ENCODE results near the gene GTSF1L. TPM values are rescaled to one million over a fixed set of nuclear protein-coding genes. Genes with fewer than 3 reads are reported as not detected.

Gene GTSF1L
- total RNA-seq, 2 experiments from 2014 or later, result not detected

- POLR2A ChIA-PET, result no interaction called here
- intact Hi-C loops (cut with micrococcal nuclease), result no loop called here
- Mint-ChIP-seq H3K4me1 (ENCODE audit: low read depth) (peaks cover 6% of the 10 kb centered on the region), H3K4me3 (no peak overlapping the region), H3K9me3 (no peaks in the 10 kb centered on the region), H3K27ac (no peak overlapping the region), H3K36me3 (ENCODE audit: low read depth) (peaks cover 44% of the 10 kb centered on the region), H3K27me3 (no peaks in the 10 kb centered on the region)
- TF ChIP-seq, protein P1, sequence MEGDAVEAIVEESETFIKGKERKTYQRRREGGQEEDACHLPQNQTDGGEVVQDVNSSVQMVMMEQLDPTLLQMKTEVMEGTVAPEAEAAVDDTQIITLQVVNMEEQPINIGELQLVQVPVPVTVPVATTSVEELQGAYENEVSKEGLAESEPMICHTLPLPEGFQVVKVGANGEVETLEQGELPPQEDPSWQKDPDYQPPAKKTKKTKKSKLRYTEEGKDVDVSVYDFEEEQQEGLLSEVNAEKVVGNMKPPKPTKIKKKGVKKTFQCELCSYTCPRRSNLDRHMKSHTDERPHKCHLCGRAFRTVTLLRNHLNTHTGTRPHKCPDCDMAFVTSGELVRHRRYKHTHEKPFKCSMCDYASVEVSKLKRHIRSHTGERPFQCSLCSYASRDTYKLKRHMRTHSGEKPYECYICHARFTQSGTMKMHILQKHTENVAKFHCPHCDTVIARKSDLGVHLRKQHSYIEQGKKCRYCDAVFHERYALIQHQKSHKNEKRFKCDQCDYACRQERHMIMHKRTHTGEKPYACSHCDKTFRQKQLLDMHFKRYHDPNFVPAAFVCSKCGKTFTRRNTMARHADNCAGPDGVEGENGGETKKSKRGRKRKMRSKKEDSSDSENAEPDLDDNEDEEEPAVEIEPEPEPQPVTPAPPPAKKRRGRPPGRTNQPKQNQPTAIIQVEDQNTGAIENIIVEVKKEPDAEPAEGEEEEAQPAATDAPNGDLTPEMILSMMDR (IDR thresholded peaks at IDR 0.05), result no peak
- CTCF ChIA-PET, result interaction anchor here (1.0 to 3.3 kb wide), 9 partner anchors 9 to 370 kb away, joined by 3 to 31 read pairs (median 5); no protein-coding TSS in a partner anchor
- DNase-seq (no peak), ATAC-seq (no peak)
Observed at GRCh38 chr20:43690943-43691598, 35.7 kb downstream of the GTSF1L start.

DNA sequence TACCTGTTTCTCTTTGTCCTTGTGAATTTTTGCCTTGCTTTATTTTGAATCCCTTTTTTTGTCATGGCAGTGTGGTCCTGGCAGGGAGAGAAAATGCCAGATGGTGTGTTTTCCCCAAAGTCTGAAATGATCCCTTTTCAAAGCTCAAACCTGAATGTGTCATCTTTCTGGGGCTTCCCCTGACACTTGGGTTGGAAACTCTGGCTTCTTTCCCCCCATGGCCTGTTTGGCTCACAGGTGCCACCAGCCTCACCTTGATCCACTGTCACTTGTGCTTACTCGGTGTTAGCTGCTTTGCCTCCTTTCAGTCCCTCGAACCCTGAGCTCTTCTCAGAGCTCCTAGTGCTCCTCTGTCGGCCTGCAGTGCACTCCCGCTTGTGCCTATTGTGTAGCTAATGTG, 37.6 kb downstream of the GTSF1L start:
- H3K27ac Mint-ChIP-seq, result peak overlapping the region; percentile 63
- POLR2A ChIA-PET, result interaction anchor here (1.1 to 1.5 kb wide), 3 partner anchors 10 to 24 kb away, joined by 3 to 4 read pairs (median 4); no protein-coding TSS in a partner anchor

DNA sequence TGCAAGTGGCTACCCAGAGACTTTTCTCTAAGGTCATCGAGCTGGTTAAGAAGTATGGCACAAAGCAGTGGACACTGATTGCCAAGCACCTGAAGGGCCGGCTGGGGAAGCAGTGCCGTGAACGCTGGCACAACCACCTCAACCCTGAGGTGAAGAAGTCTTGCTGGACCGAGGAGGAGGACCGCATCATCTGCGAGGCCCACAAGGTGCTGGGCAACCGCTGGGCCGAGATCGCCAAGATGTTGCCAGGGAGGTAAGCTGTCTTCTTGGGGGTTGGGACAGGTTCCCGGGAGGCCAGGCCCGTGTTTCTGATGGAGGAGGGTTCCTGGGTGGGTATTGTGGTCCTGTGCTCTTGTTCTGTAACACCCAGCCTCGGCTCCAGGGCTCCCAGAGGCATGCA, 40.0 kb downstream of the GTSF1L start:
- peaks cover 10% of the 10 kb centered on the region for H3K4me1 Mint-ChIP-seq (ENCODE audit: low read depth)
- H3K27me3 Mint-ChIP-seq, result no peaks in the 10 kb centered on the region
- ChIA-PET CTCF (interaction anchor here (0.9 kb wide), 1 partner anchor 148 kb away, joined by 3 read pairs; no protein-coding TSS in a partner anchor), POLR2A (interaction anchor here (1.6 kb wide), 1 partner anchor 20 kb away, joined by 4 read pairs; the partner anchor contains the start of gene MYBL2)
- no peak overlapping the region for H3K27ac Mint-ChIP-seq
- H3K36me3 Mint-ChIP-seq (ENCODE audit: low read depth), result peaks cover 36% of the 10 kb centered on the region
- ATAC-seq (no peak), DNase-seq (no peak)
- no peaks in the 10 kb centered on the region for H3K9me3 Mint-ChIP-seq
- TF ChIP-seq, protein P1 (IDR thresholded peaks at IDR 0.05), result no peak
- H3K4me3 Mint-ChIP-seq, result no peak overlapping the region
- intact Hi-C loops (cut with micrococcal nuclease), result no loop called here

More for the DNA sequence above, 37.6 kb downstream of the GTSF1L start:
- no peak overlapping the region for H3K4me3 Mint-ChIP-seq
- H3K27me3 Mint-ChIP-seq, result no peaks in the 10 kb centered on the region
- TF ChIP-seq, protein P1 (IDR thresholded peaks at IDR 0.05), result no peak
- CTCF ChIA-PET, result interaction anchor here (0.7 to 1.6 kb wide), 5 partner anchors 13 to 502 kb away, joined by 3 to 6 read pairs (median 4); no protein-coding TSS in a partner anchor
- peaks cover 35% of the 10 kb centered on the region for H3K36me3 Mint-ChIP-seq (ENCODE audit: low read depth)
- intact Hi-C loops (cut with micrococcal nuclease), result no loop called here
- H3K4me1 Mint-ChIP-seq (ENCODE audit: low read depth), result peaks cover 6% of the 10 kb centered on the region
- ATAC-seq (no peak), DNase-seq (no peak)
- H3K9me3 Mint-ChIP-seq, result no peaks in the 10 kb centered on the region

- Mint-ChIP-seq H3K4me1 (ENCODE audit: low read depth) (peaks cover 9% of the 10 kb centered on the region), H3K4me3 (no peak overlapping the region), H3K36me3 (ENCODE audit: low read depth) (peaks cover 34% of the 10 kb centered on the region), H3K9me3 (no peaks in the 10 kb centered on the region), H3K27me3 (no peaks in the 10 kb centered on the region), H3K27ac (no peak overlapping the region)
- intact Hi-C loops (cut with micrococcal nuclease), result no loop called here
- ChIA-PET POLR2A (no interaction called here), CTCF (interaction anchor here (1.7 kb wide), 1 partner anchor 10 kb away, joined by 8 read pairs; no protein-coding TSS in a partner anchor)
- TF ChIP-seq, protein P1 (IDR thresholded peaks at IDR 0.05), result no peak
- DNase-seq, result no peak
- no peak for ATAC-seq
Observed at GRCh38 chr20:43682446-43682845, 44.4 kb downstream of the GTSF1L start.

GRCh38 chr20:43681991-43682410, 44.8 kb downstream of the GTSF1L start:
- Mint-ChIP-seq H3K4me3 (no peak overlapping the region), H3K27ac (no peak overlapping the region), H3K27me3 (no peaks in the 10 kb centered on the region), H3K9me3 (no peaks in the 10 kb centered on the region), H3K36me3 (ENCODE audit: low read depth) (peaks cover 37% of the 10 kb centered on the region), H3K4me1 (ENCODE audit: low read depth) (peaks cover 9% of the 10 kb centered on the region)
- DNase-seq (peak; percentile 13), ATAC-seq (peak; percentile 56)
- ChIA-PET POLR2A (interaction anchor here (1.4 kb wide), 1 partner anchor 14 kb away, joined by 4 read pairs; no protein-coding TSS in a partner anchor), CTCF (interaction anchor here (1.7 kb wide), 1 partner anchor 10 kb away, joined by 8 read pairs; no protein-coding TSS in a partner anchor)
- intact Hi-C loops (cut with micrococcal nuclease), result no loop called here
- TF ChIP-seq, protein P1 (IDR thresholded peaks at IDR 0.05), result no peak

Data from activated CD8-positive, alpha-beta T cell treated with anti-CD3 and anti-CD28 coated beads for 36 hours (primary cell).